A549 (cell line): ENCODE results near the gene SLC25A40. TPM values are rescaled to one million over a fixed set of nuclear protein-coding genes. Genes with fewer than 3 reads are reported as not detected.

ENCODE experiments used
- ATAC-seq, 2 experiments: fragments of 200-7000 bp in 1 of 2; fragments of >200 bp in 1 of 2; cut with Nextera tagmentation in 1 of 2; cut with Tn5 transposase in 1 of 2; 3 replicates each; pipeline versions ENCODE4 v1.8.0 to v1.9.1; 2018 to 2020; ENCODE audit warnings: mild to moderate bottlenecking in 1 of 2, moderate library complexity in 1 of 2
- CTCF ChIA-PET: fragments of 300-600 bp; sonication (Branson Sonifier 250); formaldehyde crosslinking; extraction: SDS; loops from one replicate; lab custom pipeline; 2021; ENCODE audit warnings: antibody characterized with exemption, inconsistent platforms; lab: Yijun Ruan, JAX
- POLR2A ChIA-PET: fragments of 350-600 bp; formaldehyde crosslinking; extraction: SDS; loops from one replicate; lab custom pipeline; 2021; ENCODE audit warnings: antibody characterized with exemption, inconsistent platforms; lab: Yijun Ruan, JAX
- DNase-seq, 2 experiments: peaks; one replicate each; pipeline versions ENCODE4 v3.0.0 to v3.0.0-alpha.2; 2011 to 2016; ENCODE audit warnings: low read depth in 1 of 2, low spot score in 1 of 2
- FAIRE-seq: peaks from 2 replicates; lab custom pipeline; 2011; peaks lifted over from hg19 to GRCh38; lab: Jason Lieb, UNC
- H3K27ac ChIP-seq, 2 experiments: fragments of >200 bp; sonication (Bioruptor Twin); formaldehyde crosslinking; 3 replicates each; pipeline ENCODE4 v1.5.1; 2016 to 2017
- H3K4me1 ChIP-seq: fragments of >200 bp; sonication (Bioruptor Twin); formaldehyde crosslinking; 3 replicates; pipeline ENCODE4 v1.6.1; 2016
- H3K4me2 ChIP-seq: fragments of >200 bp; sonication (Bioruptor Twin); formaldehyde crosslinking; 3 replicates; pipeline ENCODE4 v1.6.1; 2016
- H3K4me3 ChIP-seq: fragments of >200 bp; sonication (Bioruptor Twin); formaldehyde crosslinking; 3 replicates; pipeline ENCODE4 v1.5.1; 2016
- H3K9me3 ChIP-seq: fragments of >200 bp; sonication (Bioruptor Twin); formaldehyde crosslinking; 3 replicates; pipeline ENCODE4 v1.6.1; 2016
- ATOH8 ChIP-seq: fragments of 250-450 bp; sonication (Bioruptor Pico); IDR thresholded peaks from 2 replicates; pipeline ENCODE4 v1.5.0; 2020; ENCODE audit warnings: low read depth, mild to moderate bottlenecking, moderate library complexity
- CEBPB ChIP-seq, 2 experiments: fragments of >200 bp in 1 of 2; sonication (Bioruptor Twin) in 1 of 2; formaldehyde crosslinking in 1 of 2; IDR thresholded peaks; 2 replicates each; pipeline ENCODE4 v1.6.1; 2012 to 2016
- CHD4 ChIP-seq: fragments of 200-600 bp; sonication (generic); IDR thresholded peaks from 2 replicates; pipeline ENCODE4 v1.6.1; 2016; ENCODE audit warnings: antibody characterized with exemption, mild to moderate bottlenecking, borderline replicate concordance
- EHF ChIP-seq: fragments of 250-450 bp; sonication (Bioruptor Pico); IDR thresholded peaks from 2 replicates; pipeline ENCODE4 v1.5.0; 2020; ENCODE audit warnings: mild to moderate bottlenecking
- EHMT2 ChIP-seq: fragments of 200-600 bp; sonication (generic); IDR thresholded peaks from 2 replicates; pipeline ENCODE4 v1.6.1; 2016; ENCODE audit warnings: antibody characterized with exemption, low read depth, mild to moderate bottlenecking, moderate library complexity
- EP300 ChIP-seq, 2 experiments: fragments of >200 bp; sonication (Bioruptor Twin); formaldehyde crosslinking; IDR thresholded peaks; 2 replicates in 1 of 2; 3 replicates in 1 of 2; pipeline ENCODE4 v1.6.1; 2016 to 2017
- FOSB ChIP-seq: fragments of 250-450 bp; sonication (Bioruptor Pico); IDR thresholded peaks from 2 replicates; pipeline ENCODE4 v1.5.0; 2020; ENCODE audit warnings: mild to moderate bottlenecking, moderate library complexity
- FOXS1 ChIP-seq: fragments of 250-450 bp; sonication (Bioruptor Pico); IDR thresholded peaks from 2 replicates; pipeline ENCODE4 v1.5.0; 2020; ENCODE audit warnings: mild to moderate bottlenecking, moderate library complexity
- GATA3 ChIP-seq: IDR thresholded peaks from 2 replicates; pipeline ENCODE4 v1.6.1; 2012; ENCODE audit warnings: borderline replicate concordance
- HMGXB4 ChIP-seq: fragments of 250-450 bp; sonication (Bioruptor Pico); IDR thresholded peaks from 2 replicates; pipeline ENCODE4 v1.5.0; 2021; ENCODE audit warnings: mild to moderate bottlenecking, moderate library complexity, borderline replicate concordance
- JUN ChIP-seq, 2 experiments: fragments of >200 bp; sonication (Bioruptor Twin); formaldehyde crosslinking; IDR thresholded peaks; 2 replicates in 1 of 2; 3 replicates in 1 of 2; pipeline ENCODE4 v1.6.1; 2016 to 2017
- JUNB ChIP-seq: fragments of >200 bp; sonication (Bioruptor Twin); formaldehyde crosslinking; IDR thresholded peaks from 2 replicates; pipeline ENCODE4 v1.6.1; 2016
- MAZ ChIP-seq: fragments of 150-350 bp; IDR thresholded peaks from 2 replicates; pipeline ENCODE4 v1.6.1; 2014; ENCODE audit warnings: antibody characterized with exemption, low read depth, low read length, borderline replicate concordance
- PBX3 ChIP-seq: IDR thresholded peaks from 2 replicates; pipeline ENCODE4 v1.6.1; 2012
- PHF8 ChIP-seq: fragments of 200-600 bp; sonication (generic); IDR thresholded peaks from 2 replicates; pipeline ENCODE4 v1.6.1; 2016; ENCODE audit warnings: low read depth, mild to moderate bottlenecking, antibody characterized with exemption, moderate library complexity, borderline replicate concordance
- POLR2A ChIP-seq: IDR thresholded peaks from 2 replicates; pipeline ENCODE4 v1.6.1; 2012; ENCODE audit warnings: mild to moderate bottlenecking, low read length
- POLR2AphosphoS2 ChIP-seq: conservative IDR thresholded peaks from 2 replicates; pipeline ENCODE4 v1.6.1; 2012; ENCODE audit warnings: low read length, improper control_type of control experiment, inconsistent platforms
- RFX5 ChIP-seq: fragments of 450-650 bp; IDR thresholded peaks from 2 replicates; pipeline ENCODE4 v1.7.1; 2014; ENCODE audit warnings: antibody characterized with exemption, mild to moderate bottlenecking, moderate library complexity
- TP53 ChIP-seq: fragments of 250-450 bp; sonication (Bioruptor Pico); IDR thresholded peaks from 2 replicates; pipeline ENCODE4 v1.5.0; 2021; ENCODE audit warnings: mild to moderate bottlenecking, moderate library complexity
- USF2 ChIP-seq: fragments of 450-650 bp; IDR thresholded peaks from 2 replicates; pipeline ENCODE4 v1.6.1; 2014; ENCODE audit warnings: antibody characterized with exemption
- ZC3H11A ChIP-seq: fragments of 450-650 bp; IDR thresholded peaks from 2 replicates; pipeline ENCODE4 v1.6.1; 2014; ENCODE audit warnings: antibody characterized with exemption, mild to moderate bottlenecking
- ZSCAN20 ChIP-seq: fragments of 250-450 bp; sonication (Bioruptor Pico); IDR thresholded peaks from 2 replicates; pipeline ENCODE4 v1.8.0; 2022; ENCODE audit warnings: mild to moderate bottlenecking, moderate library complexity
- WGBS: methylation state at CpG from one replicate; pipeline ENCODE4 v1.1.6; 2017; ENCODE audit errors: missing lambda C conversion rate; 5-methylcytosine and 5-hydroxymethylcytosine counted together
- polyA plus RNA-seq, 4 experiments: library from polyadenylated mRNA; depleted of rRNA in 3 of 4; stranded (reverse); fragments of >200 nt; fragmentation: RNase III in 1 of 4; extraction: RNeasy Plus Mini Kit Qiagen cat#74134 plus additional on column Dnase treatment in 1 of 4; gene quantifications; 2 replicates in 3 of 4; 3 replicates in 1 of 4; pipeline ENCODE4 v1.2.3, GENCODE V29; 2011 to 2017
- TF ChIP-seq, protein P1 (sequence below): fragments of 150-350 bp; IDR thresholded peaks from 2 replicates; pipeline ENCODE4 v1.6.1; 2014; ENCODE audit warnings: low read depth, mild to moderate bottlenecking, low read length
- TF ChIP-seq, protein P2 (sequence below): fragments of 200-600 bp; sonication (generic); IDR thresholded peaks from 2 replicates; pipeline ENCODE4 v1.6.1; 2016; ENCODE audit warnings: antibody characterized with exemption, mild to moderate bottlenecking, moderate library complexity
- TF ChIP-seq, protein P3 (sequence below): IDR thresholded peaks from 2 replicates; pipeline ENCODE4 v1.6.1; 2012

Gene SLC25A40
- polyA plus RNA-seq, 2 of the 4 experiments (the other 2 are of a cell fraction): 11.8 to 22.0 TPM

DNA sequence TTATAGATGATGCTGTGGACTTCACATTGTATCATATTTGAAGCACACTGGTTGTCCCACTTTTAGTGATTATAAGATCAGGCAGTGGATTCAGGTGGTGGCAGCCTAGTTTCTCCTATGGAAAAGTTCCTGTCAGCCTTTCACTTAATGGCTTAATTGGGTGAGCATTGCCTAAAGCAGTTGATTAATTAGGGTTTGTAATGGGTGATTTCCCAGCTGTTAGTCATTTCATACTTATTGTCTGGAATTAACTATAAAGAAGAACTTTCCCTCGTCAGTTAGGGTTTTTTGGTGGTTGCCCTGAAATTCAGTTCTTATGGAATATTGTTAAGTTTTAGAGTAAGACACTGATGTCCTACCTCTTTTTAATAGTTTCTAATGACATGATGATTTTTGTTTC lies 78.8 kb downstream of the SLC25A40 start:
- no peak overlapping the region for H3K4me2 ChIP-seq

GRCh38 chr7:87785368-87785995 lies 90.7 kb downstream of the SLC25A40 start:
- peak; percentile 29 to 30; a peak in 3 of 6 replicates for ATAC-seq
- CTCF ChIA-PET: no interaction called here
- DNase-seq: no peak
- Histone ChIP-seq H3K4me3 (no peak overlapping the region), H3K4me2 (no peak overlapping the region), H3K9me3 (peaks cover 3% of the 10 kb centered on the region; the same call in 1 of the 3 replicates), H3K4me1 (no peaks in the 10 kb centered on the region), H3K27ac (no peak overlapping the region)
- no peak for FAIRE-seq
- POLR2A ChIA-PET: no interaction called here
- WGBS: 9% methylated on average over 2 of the region's 4 CpGs
- no peak for TF ChIP-seq CHD4
- TF ChIP-seq PHF8: no peak
- TF ChIP-seq, protein P1, sequence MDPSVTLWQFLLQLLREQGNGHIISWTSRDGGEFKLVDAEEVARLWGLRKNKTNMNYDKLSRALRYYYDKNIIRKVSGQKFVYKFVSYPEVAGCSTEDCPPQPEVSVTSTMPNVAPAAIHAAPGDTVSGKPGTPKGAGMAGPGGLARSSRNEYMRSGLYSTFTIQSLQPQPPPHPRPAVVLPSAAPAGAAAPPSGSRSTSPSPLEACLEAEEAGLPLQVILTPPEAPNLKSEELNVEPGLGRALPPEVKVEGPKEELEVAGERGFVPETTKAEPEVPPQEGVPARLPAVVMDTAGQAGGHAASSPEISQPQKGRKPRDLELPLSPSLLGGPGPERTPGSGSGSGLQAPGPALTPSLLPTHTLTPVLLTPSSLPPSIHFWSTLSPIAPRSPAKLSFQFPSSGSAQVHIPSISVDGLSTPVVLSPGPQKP: no peak
- TF ChIP-seq, protein P2, sequence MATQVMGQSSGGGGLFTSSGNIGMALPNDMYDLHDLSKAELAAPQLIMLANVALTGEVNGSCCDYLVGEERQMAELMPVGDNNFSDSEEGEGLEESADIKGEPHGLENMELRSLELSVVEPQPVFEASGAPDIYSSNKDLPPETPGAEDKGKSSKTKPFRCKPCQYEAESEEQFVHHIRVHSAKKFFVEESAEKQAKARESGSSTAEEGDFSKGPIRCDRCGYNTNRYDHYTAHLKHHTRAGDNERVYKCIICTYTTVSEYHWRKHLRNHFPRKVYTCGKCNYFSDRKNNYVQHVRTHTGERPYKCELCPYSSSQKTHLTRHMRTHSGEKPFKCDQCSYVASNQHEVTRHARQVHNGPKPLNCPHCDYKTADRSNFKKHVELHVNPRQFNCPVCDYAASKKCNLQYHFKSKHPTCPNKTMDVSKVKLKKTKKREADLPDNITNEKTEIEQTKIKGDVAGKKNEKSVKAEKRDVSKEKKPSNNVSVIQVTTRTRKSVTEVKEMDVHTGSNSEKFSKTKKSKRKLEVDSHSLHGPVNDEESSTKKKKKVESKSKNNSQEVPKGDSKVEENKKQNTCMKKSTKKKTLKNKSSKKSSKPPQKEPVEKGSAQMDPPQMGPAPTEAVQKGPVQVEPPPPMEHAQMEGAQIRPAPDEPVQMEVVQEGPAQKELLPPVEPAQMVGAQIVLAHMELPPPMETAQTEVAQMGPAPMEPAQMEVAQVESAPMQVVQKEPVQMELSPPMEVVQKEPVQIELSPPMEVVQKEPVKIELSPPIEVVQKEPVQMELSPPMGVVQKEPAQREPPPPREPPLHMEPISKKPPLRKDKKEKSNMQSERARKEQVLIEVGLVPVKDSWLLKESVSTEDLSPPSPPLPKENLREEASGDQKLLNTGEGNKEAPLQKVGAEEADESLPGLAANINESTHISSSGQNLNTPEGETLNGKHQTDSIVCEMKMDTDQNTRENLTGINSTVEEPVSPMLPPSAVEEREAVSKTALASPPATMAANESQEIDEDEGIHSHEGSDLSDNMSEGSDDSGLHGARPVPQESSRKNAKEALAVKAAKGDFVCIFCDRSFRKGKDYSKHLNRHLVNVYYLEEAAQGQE: no peak
- TF ChIP-seq EHF: no peak
- TF ChIP-seq HMGXB4 (CRISPR knock-in tag): no peak

More for the DNA sequence above, 78.8 kb downstream of the SLC25A40 start:
- no peak overlapping the region for H3K27ac ChIP-seq
- H3K9me3 ChIP-seq: no peaks in the 10 kb centered on the region; the same call in 2 of the 3 replicates
- H3K4me1 ChIP-seq: no peaks in the 10 kb centered on the region
- DNase-seq: no peak
- ChIA-PET POLR2A (no interaction called here), CTCF (interaction anchor here (0.6 to 2.0 kb wide), 11 partner anchors 13 to 317 kb away, joined by 3 to 18 read pairs (median 3); no protein-coding TSS in a partner anchor)
- WGBS: 3% methylated on average over 1 of the region's 1 CpG
- ATAC-seq: 0 out of 6 replicates have a peak, but pooled peaks of 1 of the 2 experiments have one; percentile 19
- TF ChIP-seq FOXS1 (CRISPR knock-in tag) (no peak), ZC3H11A (no peak), JUNB (no peak), EHMT2 (no peak), TP53 (CRISPR knock-in tag) (no peak), JUN (IDR thresholded peaks at IDR 0.05) (no peak), USF2 (no peak), RFX5 (no peak), GATA3 (no peak), FOSB (CRISPR knock-in tag) (no peak), ZSCAN20 (no peak), HMGXB4 (CRISPR knock-in tag) (no peak), CEBPB (IDR thresholded peaks at IDR 0.05) (no peak), PBX3 (no peak), ATOH8 (CRISPR knock-in tag) (no peak), POLR2A (no peak), MAZ (no peak), EP300 (IDR thresholded peaks at IDR 0.05) (no peak), POLR2AphosphoS2 (no peak)
- TF ChIP-seq, protein P3, sequence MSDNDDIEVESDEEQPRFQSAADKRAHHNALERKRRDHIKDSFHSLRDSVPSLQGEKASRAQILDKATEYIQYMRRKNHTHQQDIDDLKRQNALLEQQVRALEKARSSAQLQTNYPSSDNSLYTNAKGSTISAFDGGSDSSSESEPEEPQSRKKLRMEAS: no peak
- no peak for FAIRE-seq
- H3K4me3 ChIP-seq: no peak overlapping the region
